Neuronal stem cell (in vitro differentiated cells): ENCODE data around the gene GATD1.

Experiments
- DNase-seq: peaks from one replicate; pipeline ENCODE4 v3.0.0-alpha.2; 2013; ENCODE audit warnings: low spot score
- H2AFZ ChIP-seq: one replicate; pipeline ENCODE4 v1.6.1; 2013; ENCODE audit warnings: mild to moderate bottlenecking, low read length, inconsistent platforms
- H2AK5ac ChIP-seq: 2 replicates; pipeline ENCODE4 v1.6.1; 2013; ENCODE audit warnings: low read depth, mild to moderate bottlenecking, inconsistent platforms, low read length, moderate library complexity, mixed read lengths
- H2BK120ac ChIP-seq: 2 replicates; pipeline ENCODE4 v1.6.1; 2013; ENCODE audit warnings: low read depth, mild to moderate bottlenecking, inconsistent platforms, low read length, moderate library complexity, mixed read lengths
- H2BK12ac ChIP-seq: one replicate; pipeline ENCODE4 v1.6.1; 2013; ENCODE audit warnings: low read length, inconsistent platforms
- H2BK15ac ChIP-seq: 2 replicates; pipeline ENCODE4 v1.6.1; 2013; ENCODE audit warnings: mild to moderate bottlenecking, low read length, inconsistent platforms, mixed read lengths
- H2BK5ac ChIP-seq: one replicate; pipeline ENCODE4 v1.6.1; 2013; ENCODE audit warnings: inconsistent platforms, mild to moderate bottlenecking, low read length, moderate library complexity
- H3K14ac ChIP-seq: one replicate; pipeline ENCODE4 v1.6.1; 2013; ENCODE audit warnings: low read length, inconsistent platforms
- H3K18ac ChIP-seq: 2 replicates; pipeline ENCODE4 v1.6.1; 2013; ENCODE audit warnings: low read length, inconsistent platforms
- H3K23ac ChIP-seq: 2 replicates; pipeline ENCODE4 v1.6.1; 2013; ENCODE audit warnings: low read depth, mild to moderate bottlenecking, mixed read lengths, low read length, inconsistent platforms; ENCODE audit not compliant: poor library complexity
- H3K27ac ChIP-seq: replicated peaks from 3 replicates; pipeline ENCODE4 v1.5.1; 2013; ENCODE audit warnings: low read length, inconsistent platforms
- H3K27me3 ChIP-seq, 3 experiments: 2 replicates each; pipeline ENCODE4 v1.6.1; 2013; ENCODE audit warnings: low read length in 3 of 3, mild to moderate bottlenecking in 2 of 3, inconsistent platforms in 1 of 3, low read depth in 1 of 3, mixed read lengths in 1 of 3, moderate library complexity in 1 of 3; ENCODE audit not compliant: control insufficient read depth in 3 of 3, insufficient read depth in 3 of 3
- H3K36me3 ChIP-seq, 2 donors: replicated peaks in 1 of 2; 2 replicates each; pipeline ENCODE4 v1.6.1; 2013; ENCODE audit warnings: low read length in 2 of 2; ENCODE audit not compliant: control insufficient read depth in 2 of 2, insufficient read depth in 2 of 2
- H3K4ac ChIP-seq: 2 replicates; pipeline ENCODE4 v1.6.1; 2013; ENCODE audit warnings: inconsistent platforms, mild to moderate bottlenecking, low read length, moderate library complexity
- H3K4me1 ChIP-seq, 2 donors: 1 replicate in 1 of 2; 2 replicates in 1 of 2; pipeline ENCODE4 v1.6.1; 2013; ENCODE audit warnings: low read length in 2 of 2, low read depth in 1 of 2; ENCODE audit not compliant: control insufficient read depth in 2 of 2, insufficient read depth in 1 of 2
- H3K4me2 ChIP-seq: one replicate; pipeline ENCODE4 v1.6.1; 2013; ENCODE audit warnings: mild to moderate bottlenecking, low read length, inconsistent platforms; ENCODE audit not compliant: insufficient read depth, poor library complexity, severe bottlenecking
- H3K4me3 ChIP-seq, 2 donors: 2 replicates each; pipeline ENCODE4 v1.5.1; 2013; ENCODE audit warnings: low read length in 2 of 2, mild to moderate bottlenecking in 2 of 2, inconsistent platforms in 1 of 2, moderate library complexity in 1 of 2
- H3K79me1 ChIP-seq: one replicate; pipeline ENCODE4 v1.6.1; 2013; ENCODE audit warnings: low read depth, mild to moderate bottlenecking, inconsistent platforms, low read length, moderate library complexity
- H3K9ac ChIP-seq: one replicate; pipeline ENCODE4 v1.6.1; 2013; ENCODE audit warnings: mild to moderate bottlenecking, low read depth, low read length, inconsistent platforms; ENCODE audit not compliant: poor library complexity
- H3K9me3 ChIP-seq, 2 donors: replicated peaks in 1 of 2; 2 replicates each; pipeline versions ENCODE3 to v1.6.1; 2013; ENCODE audit warnings: low read length in 2 of 2, mild to moderate bottlenecking in 2 of 2, inconsistent platforms in 1 of 2, low read depth in 1 of 2, mixed read lengths in 1 of 2, moderate library complexity in 1 of 2; ENCODE audit not compliant: control insufficient read depth in 2 of 2, insufficient read depth in 1 of 2
- H4K8ac ChIP-seq: one replicate; pipeline ENCODE4 v1.6.1; 2013; ENCODE audit warnings: low read depth, mild to moderate bottlenecking, inconsistent platforms, low read length, moderate library complexity
- H4K91ac ChIP-seq: one replicate; pipeline ENCODE4 v1.6.1; 2013; ENCODE audit warnings: low read length, low read depth, mild to moderate bottlenecking, inconsistent platforms; ENCODE audit not compliant: poor library complexity
- WGBS, 2 donors: extraction: QIAGEN DNeasy Blood & Tissue Kit; methylation state at CpG; one replicate each; pipeline ENCODE4 v1.1.7; 2013; ENCODE audit warnings: missing lambda C conversion rate in 2 of 2, mixed read lengths in 1 of 2; ENCODE audit not compliant: insufficient read length in 2 of 2, insufficient replicate concordance in 1 of 2; ENCODE audit errors: extremely low coverage in 2 of 2; 5-methylcytosine and 5-hydroxymethylcytosine counted together

Gene GATD1

GRCh38 chr11:788953-789940 lies 12.0 kb upstream of the GATD1 start:
- H2BK15ac ChIP-seq = no peak overlapping the region
- H2AFZ ChIP-seq = no peak overlapping the region
- no CpG with 5 or more reads among the region's 31 CpGs for WGBS, 2 donors
- no peak overlapping the region for H2BK5ac ChIP-seq
- peak overlapping the region; percentile 24 for H2AK5ac ChIP-seq
- peak overlapping the region; percentile 75 for H3K14ac ChIP-seq
- H3K36me3 ChIP-seq = peaks cover 13 to 33% of the 10 kb centered on the region in 2 donors
- no peak overlapping the region for H4K8ac ChIP-seq
- H3K27ac ChIP-seq = no peak overlapping the region
- no peak overlapping the region for H3K4ac ChIP-seq
- no peak overlapping the region for H2BK12ac ChIP-seq
- peaks cover 8 to 11% of the 10 kb centered on the region in 2 donors for H3K4me1 ChIP-seq
- DNase-seq = no peak
- H3K9me3 ChIP-seq = no peaks in the 10 kb centered on the region
- peaks cover 7% of the 10 kb centered on the region for H3K79me1 ChIP-seq
- H3K23ac ChIP-seq = peak overlapping the region; percentile 25
- H3K27me3 ChIP-seq = no peaks in the 10 kb centered on the region
- no peak overlapping the region for H2BK120ac ChIP-seq
- H4K91ac ChIP-seq = no peak overlapping the region
- H3K4me2 ChIP-seq = peak overlapping the region; percentile 56
- H3K18ac ChIP-seq = peak overlapping the region; percentile 87
- no peak overlapping the region for H3K9ac ChIP-seq
- peak overlapping the region in 1 of 2 donors; percentile 72 for H3K4me3 ChIP-seq

- Histone ChIP-seq H3K79me1 (peaks cover 4% of the 10 kb centered on the region), H3K4ac (no peak overlapping the region), H3K14ac (peak overlapping the region; percentile 21), H3K27ac (no peak overlapping the region), H3K4me2 (no peak overlapping the region), H3K23ac (no peak overlapping the region), H3K9ac (no peak overlapping the region), H2BK12ac (no peak overlapping the region), H4K91ac (no peak overlapping the region), H3K4me3 (no peak overlapping the region), H3K27me3 (no peaks in the 10 kb centered on the region), H4K8ac (no peak overlapping the region), H3K18ac (no peak overlapping the region), H2AFZ (no peak overlapping the region), H2BK15ac (no peak overlapping the region), H3K4me1 (peaks cover 12 to 13% of the 10 kb centered on the region in 2 donors), H3K36me3 (peaks cover 3 to 22% of the 10 kb centered on the region in 2 donors), H2BK5ac (no peak overlapping the region), H2BK120ac (no peak overlapping the region), H3K9me3 (no peaks in the 10 kb centered on the region), H2AK5ac (no peak overlapping the region)
- no CpG with 5 or more reads among the region's 28 CpGs for WGBS, 2 donors
- no peak for DNase-seq
Observed at GRCh38 chr11:788009-788640, 10.8 kb upstream of the GATD1 start.

- no peaks in the 10 kb centered on the region for H3K27me3 ChIP-seq
Observed at GRCh38 chr11:787084-787675, 9.9 kb upstream of the GATD1 start.

More at GRCh38 chr11:787084-787675, 9.9 kb upstream of the GATD1 start:
- Histone ChIP-seq H2AK5ac (peak overlapping the region; percentile 94), H2BK12ac (no peak overlapping the region), H3K27ac (no peak overlapping the region), H3K18ac (no peak overlapping the region), H3K4me1 (peaks cover 12 to 13% of the 10 kb centered on the region in 2 donors), H3K9me3 (no peaks in the 10 kb centered on the region), H3K4me2 (no peak overlapping the region), H3K36me3 (peaks cover 3 to 13% of the 10 kb centered on the region in 2 donors), H3K79me1 (peaks cover 6% of the 10 kb centered on the region), H3K4ac (no peak overlapping the region), H3K9ac (peak overlapping the region; percentile 70), H2BK120ac (no peak overlapping the region), H3K14ac (no peak overlapping the region), H4K91ac (no peak overlapping the region), H2BK15ac (no peak overlapping the region), H2BK5ac (no peak overlapping the region), H3K23ac (peak overlapping the region; percentile 91), H2AFZ (no peak overlapping the region), H4K8ac (peak overlapping the region; percentile 43), H3K4me3 (no peak overlapping the region)
- DNase-seq = no peak
- WGBS, 2 donors = no CpG with 5 or more reads among the region's 24 CpGs
